Neuronal stem cell (in vitro differentiated cells): ENCODE data around the gene SFXN2.
A peak's percentile ranks its signal among the peaks of the same experiment; 100 is the strongest.

ENCODE experiments used
- DNase-seq: peaks from one replicate; pipeline ENCODE4 v3.0.0-alpha.2; 2013; ENCODE audit warnings: low spot score
- H2AFZ ChIP-seq: one replicate; pipeline ENCODE4 v1.6.1; 2013; ENCODE audit warnings: mild to moderate bottlenecking, low read length, inconsistent platforms
- H2AK5ac ChIP-seq: 2 replicates; pipeline ENCODE4 v1.6.1; 2013; ENCODE audit warnings: low read depth, mild to moderate bottlenecking, inconsistent platforms, low read length, moderate library complexity, mixed read lengths
- H2BK120ac ChIP-seq: 2 replicates; pipeline ENCODE4 v1.6.1; 2013; ENCODE audit warnings: low read depth, mild to moderate bottlenecking, inconsistent platforms, low read length, moderate library complexity, mixed read lengths
- H2BK12ac ChIP-seq: one replicate; pipeline ENCODE4 v1.6.1; 2013; ENCODE audit warnings: low read length, inconsistent platforms
- H2BK15ac ChIP-seq: 2 replicates; pipeline ENCODE4 v1.6.1; 2013; ENCODE audit warnings: mild to moderate bottlenecking, low read length, inconsistent platforms, mixed read lengths
- H2BK5ac ChIP-seq: one replicate; pipeline ENCODE4 v1.6.1; 2013; ENCODE audit warnings: inconsistent platforms, mild to moderate bottlenecking, low read length, moderate library complexity
- H3K14ac ChIP-seq: one replicate; pipeline ENCODE4 v1.6.1; 2013; ENCODE audit warnings: low read length, inconsistent platforms
- H3K18ac ChIP-seq: 2 replicates; pipeline ENCODE4 v1.6.1; 2013; ENCODE audit warnings: low read length, inconsistent platforms
- H3K23ac ChIP-seq: 2 replicates; pipeline ENCODE4 v1.6.1; 2013; ENCODE audit warnings: low read depth, mild to moderate bottlenecking, mixed read lengths, low read length, inconsistent platforms; ENCODE audit not compliant: poor library complexity
- H3K27ac ChIP-seq: replicated peaks from 3 replicates; pipeline ENCODE4 v1.5.1; 2013; ENCODE audit warnings: low read length, inconsistent platforms
- H3K27me3 ChIP-seq, 3 experiments: 2 replicates each; pipeline ENCODE4 v1.6.1; 2013; ENCODE audit warnings: low read length in 3 of 3, mild to moderate bottlenecking in 2 of 3, inconsistent platforms in 1 of 3, low read depth in 1 of 3, mixed read lengths in 1 of 3, moderate library complexity in 1 of 3; ENCODE audit not compliant: control insufficient read depth in 3 of 3, insufficient read depth in 3 of 3
- H3K36me3 ChIP-seq, 2 donors: replicated peaks in 1 of 2; 2 replicates each; pipeline ENCODE4 v1.6.1; 2013; ENCODE audit warnings: low read length in 2 of 2; ENCODE audit not compliant: control insufficient read depth in 2 of 2, insufficient read depth in 2 of 2
- H3K4ac ChIP-seq: 2 replicates; pipeline ENCODE4 v1.6.1; 2013; ENCODE audit warnings: inconsistent platforms, mild to moderate bottlenecking, low read length, moderate library complexity
- H3K4me1 ChIP-seq, 2 donors: 1 replicate in 1 of 2; 2 replicates in 1 of 2; pipeline ENCODE4 v1.6.1; 2013; ENCODE audit warnings: low read length in 2 of 2, low read depth in 1 of 2; ENCODE audit not compliant: control insufficient read depth in 2 of 2, insufficient read depth in 1 of 2
- H3K4me2 ChIP-seq: one replicate; pipeline ENCODE4 v1.6.1; 2013; ENCODE audit warnings: mild to moderate bottlenecking, low read length, inconsistent platforms; ENCODE audit not compliant: insufficient read depth, poor library complexity, severe bottlenecking
- H3K4me3 ChIP-seq, 2 donors: 2 replicates each; pipeline ENCODE4 v1.5.1; 2013; ENCODE audit warnings: low read length in 2 of 2, mild to moderate bottlenecking in 2 of 2, inconsistent platforms in 1 of 2, moderate library complexity in 1 of 2
- H3K79me1 ChIP-seq: one replicate; pipeline ENCODE4 v1.6.1; 2013; ENCODE audit warnings: low read depth, mild to moderate bottlenecking, inconsistent platforms, low read length, moderate library complexity
- H3K9ac ChIP-seq: one replicate; pipeline ENCODE4 v1.6.1; 2013; ENCODE audit warnings: mild to moderate bottlenecking, low read depth, low read length, inconsistent platforms; ENCODE audit not compliant: poor library complexity
- H3K9me3 ChIP-seq, 2 donors: replicated peaks in 1 of 2; 2 replicates each; pipeline versions ENCODE3 to v1.6.1; 2013; ENCODE audit warnings: low read length in 2 of 2, mild to moderate bottlenecking in 2 of 2, inconsistent platforms in 1 of 2, low read depth in 1 of 2, mixed read lengths in 1 of 2, moderate library complexity in 1 of 2; ENCODE audit not compliant: control insufficient read depth in 2 of 2, insufficient read depth in 1 of 2
- H4K8ac ChIP-seq: one replicate; pipeline ENCODE4 v1.6.1; 2013; ENCODE audit warnings: low read depth, mild to moderate bottlenecking, inconsistent platforms, low read length, moderate library complexity
- H4K91ac ChIP-seq: one replicate; pipeline ENCODE4 v1.6.1; 2013; ENCODE audit warnings: low read length, low read depth, mild to moderate bottlenecking, inconsistent platforms; ENCODE audit not compliant: poor library complexity
- WGBS, 2 donors: extraction: QIAGEN DNeasy Blood & Tissue Kit; methylation state at CpG; one replicate each; pipeline ENCODE4 v1.1.7; 2013; ENCODE audit warnings: missing lambda C conversion rate in 2 of 2, mixed read lengths in 1 of 2; ENCODE audit not compliant: insufficient read length in 2 of 2, insufficient replicate concordance in 1 of 2; ENCODE audit errors: extremely low coverage in 2 of 2; 5-methylcytosine and 5-hydroxymethylcytosine counted together

Gene SFXN2

DNA sequence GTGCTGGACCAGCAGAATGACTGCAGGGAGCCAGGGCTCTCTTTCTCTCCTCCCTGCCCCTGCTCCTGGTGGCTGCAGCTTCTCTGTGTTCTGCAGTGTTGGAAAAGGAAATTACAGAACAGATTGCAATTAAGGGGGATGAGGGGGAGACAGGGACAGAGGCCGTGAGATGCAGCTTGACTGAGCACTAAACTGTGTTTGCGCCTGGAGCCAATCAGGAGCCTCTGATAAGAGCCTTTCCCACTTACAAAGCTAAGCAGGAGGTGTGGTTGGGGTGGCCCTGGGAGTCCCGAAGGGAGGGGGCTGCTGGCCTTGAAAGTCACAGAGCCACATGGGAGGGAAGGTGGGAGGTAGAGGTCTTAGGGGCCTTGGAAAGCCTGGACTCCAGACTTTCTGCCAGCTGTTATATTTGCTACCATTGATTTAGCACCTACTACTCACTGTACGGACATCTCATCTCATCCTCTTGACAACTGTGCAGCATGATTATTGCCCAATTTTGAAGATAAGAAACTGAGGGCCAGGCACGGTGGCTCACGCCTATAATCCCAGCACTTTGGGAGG, 43.5 kb upstream of the SFXN2 start:
- WGBS, 2 donors = no CpG with 5 or more reads among the region's 6 CpGs
- Histone ChIP-seq H3K27me3 (no peaks in the 10 kb centered on the region), H3K4me3 (no peak overlapping the region), H2AK5ac (no peak overlapping the region), H3K23ac (no peak overlapping the region), H3K4me1 (peaks cover 38 to 63% of the 10 kb centered on the region in 2 donors), H3K18ac (no peak overlapping the region), H3K9ac (no peak overlapping the region), H3K4me2 (no peak overlapping the region), H4K8ac (no peak overlapping the region), H4K91ac (no peak overlapping the region), H3K4ac (no peak overlapping the region), H3K9me3 (no peaks in the 10 kb centered on the region), H3K79me1 (peaks cover 2% of the 10 kb centered on the region), H3K27ac (no peak overlapping the region), H3K36me3 (no peaks in the 10 kb centered on the region), H2BK5ac (no peak overlapping the region), H2AFZ (peak overlapping the region; percentile 33), H2BK12ac (no peak overlapping the region), H2BK15ac (peak overlapping the region; percentile 29), H3K14ac (no peak overlapping the region), H2BK120ac (no peak overlapping the region)
- DNase-seq = no peak

GRCh38 chr10:102673236-102673818, 41.1 kb upstream of the SFXN2 start:
- H2BK15ac ChIP-seq = no peak overlapping the region
- H3K4me2 ChIP-seq = no peak overlapping the region
- no peaks in the 10 kb centered on the region for H3K9me3 ChIP-seq
- no peak overlapping the region for H2AK5ac ChIP-seq
- no peak overlapping the region for H3K27ac ChIP-seq
- no peak overlapping the region for H2BK120ac ChIP-seq
- no peak overlapping the region for H2BK12ac ChIP-seq
- peak overlapping the region in 1 of 2 donors; percentile 41 for H3K4me3 ChIP-seq
- no peaks in the 10 kb centered on the region for H3K27me3 ChIP-seq
- no peak overlapping the region for H3K23ac ChIP-seq
- no peak for DNase-seq
- no peak overlapping the region for H4K8ac ChIP-seq
- no peak overlapping the region for H3K4ac ChIP-seq
- no CpG with 5 or more reads among the region's 13 CpGs for WGBS, 2 donors
- peaks cover 2% of the 10 kb centered on the region for H3K79me1 ChIP-seq
- peaks cover 33 to 71% of the 10 kb centered on the region in 2 donors for H3K4me1 ChIP-seq
- no peaks in the 10 kb centered on the region for H3K36me3 ChIP-seq
- H2AFZ ChIP-seq = peak overlapping the region; percentile 76
- H3K9ac ChIP-seq = no peak overlapping the region
- no peak overlapping the region for H3K14ac ChIP-seq
- H2BK5ac ChIP-seq = no peak overlapping the region
- no peak overlapping the region for H3K18ac ChIP-seq
- no peak overlapping the region for H4K91ac ChIP-seq

- peak overlapping the region; percentile 38 for H3K4me2 ChIP-seq
- peak overlapping the region; percentile 76 for H2AFZ ChIP-seq
- no peak overlapping the region for H3K23ac ChIP-seq
- H2AK5ac ChIP-seq = no peak overlapping the region
- no peak overlapping the region for H4K91ac ChIP-seq
- peak overlapping the region; percentile 60 for H2BK15ac ChIP-seq
- no peak overlapping the region for H3K14ac ChIP-seq
- no peaks in the 10 kb centered on the region for H3K9me3 ChIP-seq
- peaks cover 2% of the 10 kb centered on the region for H3K79me1 ChIP-seq
- DNase-seq = peak; percentile 57
- no peak overlapping the region for H3K4ac ChIP-seq
- no peaks in the 10 kb centered on the region for H3K36me3 ChIP-seq
- no peaks in the 10 kb centered on the region for H3K27me3 ChIP-seq
- WGBS, 2 donors = no CpG with 5 or more reads among the region's 19 CpGs
- no peak overlapping the region for H2BK12ac ChIP-seq
- no peak overlapping the region for H2BK5ac ChIP-seq
- H3K27ac ChIP-seq = peak overlapping the region; percentile 64
- H4K8ac ChIP-seq = no peak overlapping the region
- peak overlapping the region; percentile 86 for H3K18ac ChIP-seq
- H3K4me3 ChIP-seq = peak overlapping the region in 1 of 2 donors; percentile 41
- H3K4me1 ChIP-seq = peaks cover 38 to 71% of the 10 kb centered on the region in 2 donors
- no peak overlapping the region for H2BK120ac ChIP-seq
- peak overlapping the region; percentile 32 for H3K9ac ChIP-seq
These were observed 40.5 kb upstream of the SFXN2 start for GRCh38 chr10:102673819-102674511.

DNA sequence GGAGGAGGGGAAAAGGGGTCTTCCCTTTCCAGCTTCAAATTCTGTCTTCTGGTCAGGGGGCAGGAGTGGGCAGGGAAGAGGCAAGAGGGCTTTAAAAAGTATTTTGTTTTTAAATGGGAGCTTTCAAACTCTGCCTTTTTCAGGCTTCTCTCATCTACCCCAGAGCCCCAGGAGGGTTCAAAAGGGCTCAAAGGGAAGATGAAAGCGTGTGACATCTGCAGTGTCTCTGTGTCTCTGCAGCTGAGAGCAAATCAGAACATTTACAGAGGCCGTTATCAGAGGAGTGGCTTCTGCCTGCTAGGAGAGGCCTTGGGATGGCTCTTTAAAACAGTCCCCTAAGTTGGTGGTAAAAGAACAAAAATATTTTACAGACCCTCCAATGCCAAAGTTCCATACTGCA, 39.9 kb upstream of the SFXN2 start:
- Histone ChIP-seq H2AK5ac (no peak overlapping the region), H2BK15ac (no peak overlapping the region), H3K9ac (no peak overlapping the region), H3K27me3 (no peaks in the 10 kb centered on the region), H3K4me3 (peak overlapping the region in 1 of 2 donors; percentile 41), H3K4ac (no peak overlapping the region), H3K4me2 (peak overlapping the region; percentile 38), H3K14ac (no peak overlapping the region), H2AFZ (peak overlapping the region; percentile 76), H3K23ac (no peak overlapping the region), H2BK12ac (no peak overlapping the region), H4K8ac (no peak overlapping the region), H4K91ac (no peak overlapping the region), H3K4me1 (peaks cover 42 to 71% of the 10 kb centered on the region in 2 donors), H3K79me1 (peaks cover 2% of the 10 kb centered on the region), H3K27ac (peak overlapping the region; percentile 64), H3K36me3 (no peaks in the 10 kb centered on the region), H2BK5ac (no peak overlapping the region), H3K9me3 (no peaks in the 10 kb centered on the region), H2BK120ac (no peak overlapping the region), H3K18ac (peak overlapping the region; percentile 86)
- no CpG with 5 or more reads among the region's 2 CpGs for WGBS, 2 donors
- peak; percentile 39 for DNase-seq
